DMS53 (cell line): ENCODE measurements around the gene BHLHE23.

Experiments
- DNase-seq: peaks from one replicate; lab custom pipeline; 2025; lab: John Stamatoyannopoulos, UW

Gene BHLHE23

GRCh38 chr20:63006540-63007359 lies at the start of gene BHLHE23:
Gene BHLHE23 (minus strand): TSS chr20:63006964. CDS start chr20:63006774, 190 bp downstream.
- no peak for DNase-seq

GRCh38 chr20:63055575-63056235 lies 48.9 kb upstream of the BHLHE23 start:
- no peak for DNase-seq

GRCh38 chr20:63054681-63055240 lies 48.0 kb upstream of the BHLHE23 start:
- no peak for DNase-seq

- DNase-seq, result no peak
These were observed 47.3 kb upstream of the BHLHE23 start for GRCh38 chr20:63054103-63054474.

GRCh38 chr20:63053432-63054102 lies 46.8 kb upstream of the BHLHE23 start:
- no peak for DNase-seq

- no peak for DNase-seq
These were observed 46.0 kb upstream of the BHLHE23 start for GRCh38 chr20:63052571-63053431.

- no peak for DNase-seq
These were observed 45.1 kb upstream of the BHLHE23 start for GRCh38 chr20:63051911-63052310.

GRCh38 chr20:63051186-63051860 lies 44.6 kb upstream of the BHLHE23 start:
- DNase-seq, result no peak

- DNase-seq, result no peak
These were observed 43.6 kb upstream of the BHLHE23 start for GRCh38 chr20:63050406-63050805.

- DNase-seq, result peak; percentile 21
These were observed 42.9 kb upstream of the BHLHE23 start for GRCh38 chr20:63049561-63050221.

- DNase-seq, result no peak
These were observed 42.4 kb upstream of the BHLHE23 start for GRCh38 chr20:63049191-63049518.

- peak; percentile 37 for DNase-seq
These were observed 41.9 kb upstream of the BHLHE23 start for GRCh38 chr20:63048516-63049190.

- no peak for DNase-seq
These were observed 41.2 kb upstream of the BHLHE23 start for GRCh38 chr20:63047946-63048345.

GRCh38 chr20:63047267-63047666 lies 40.5 kb upstream of the BHLHE23 start:
- no peak for DNase-seq

- DNase-seq, result no peak
These were observed 40.1 kb upstream of the BHLHE23 start for GRCh38 chr20:63046841-63047240.

GRCh38 chr20:63045991-63046390 lies 39.2 kb upstream of the BHLHE23 start:
- DNase-seq, result no peak

GRCh38 chr20:63045401-63045800 lies 38.6 kb upstream of the BHLHE23 start:
- no peak for DNase-seq

- DNase-seq, result no peak
These were observed 37.8 kb upstream of the BHLHE23 start for GRCh38 chr20:63044605-63045004.

- DNase-seq, result no peak
These were observed 37.4 kb upstream of the BHLHE23 start for GRCh38 chr20:63044204-63044600.
